Thoracic aorta endothelial cell (primary cell): Measurements from ENCODE around the gene LOX. TPM values are rescaled to one million over a fixed set of nuclear protein-coding genes. Genes with fewer than 3 reads are reported as not detected.

Experiments
- total RNA-seq: library from RNA; depleted of rRNA; stranded (reverse); fragments of >200 nt; gene quantifications from 2 replicates; pipeline ENCODE4 v1.2.3, GENCODE V29; 2012

Gene LOX
- 59.9 and 62.9 TPM in 2 replicates for total RNA-seq

GRCh38 chr5:122078116-122079110, at the start of gene LOX:
LOX (minus strand) TSS chr5:122078259; CDS start chr5:122077985, 274 bp downstream.

Other genes starting within 250 kb of the LOX start
- gene FTMT, start 226.4 kb downstream of the LOX start, total RNA-seq, result not detected in 2 replicates
- gene SRFBP1, start 116.3 kb downstream of the LOX start, total RNA-seq, result 35.1 and 38.6 TPM in 2 replicates
- 0.22 and 0.40 TPM in 2 replicates for gene ZNF474, start 51.3 kb upstream of the LOX start, total RNA-seq
- gene SNCAIP, start 234.0 kb upstream of the LOX start, total RNA-seq, result 23.0 and 23.1 TPM in 2 replicates